Neural cell (in vitro differentiated cells): ENCODE data around the gene P2RX2. TPM values are rescaled to one million over a fixed set of nuclear protein-coding genes. Genes with fewer than 3 reads are reported as not detected.

Experiments used
- H2AFZ ChIP-seq: fragments of 200-600, 300-800 bp; sonication (generic), shearing (Covaris generic); 2 replicates; pipeline ENCODE4 v1.6.0; 2014; ENCODE audit warnings: low read depth, mild to moderate bottlenecking, antibody characterized with exemption, low read length, moderate library complexity
- H3F3A ChIP-seq: fragments of 200-600 bp; shearing (Covaris generic); 2 replicates; pipeline ENCODE4 v1.6.1; 2016; ENCODE audit warnings: mild to moderate bottlenecking, moderate library complexity, mixed read lengths, antibody characterized with exemption, low read length; ENCODE audit not compliant: insufficient read depth, poor library complexity, severe bottlenecking
- H3K27ac ChIP-seq: fragments of 200-600, 300-800 bp; sonication (generic), shearing (Covaris generic); 2 replicates; pipeline ENCODE4 v1.5.1; 2014; ENCODE audit warnings: mild to moderate bottlenecking, low read length, moderate library complexity
- H3K27me3 ChIP-seq: fragments of 300-800, 200-600 bp; sonication (generic), shearing (Covaris generic); 2 replicates; pipeline ENCODE4 v1.6.0; 2014; ENCODE audit warnings: mild to moderate bottlenecking, low read depth, low read length, moderate library complexity; ENCODE audit not compliant: insufficient read depth
- H3K36me3 ChIP-seq: fragments of 300-800, 200-600 bp; sonication (generic), shearing (Covaris generic); 2 replicates; pipeline ENCODE4 v1.5.1; 2014; ENCODE audit warnings: mild to moderate bottlenecking, antibody characterized with exemption, low read length, moderate library complexity; ENCODE audit not compliant: insufficient read depth
- H3K4me2 ChIP-seq: fragments of 300-800, 200-600 bp; sonication (generic), shearing (Covaris generic); 2 replicates; pipeline ENCODE4 v1.6.0; 2014; ENCODE audit warnings: mild to moderate bottlenecking, low read length
- H3K4me3 ChIP-seq: fragments of 300-800, 200-600 bp; sonication (generic), shearing (Covaris generic); 2 replicates; pipeline ENCODE4 v1.5.1; 2014; ENCODE audit warnings: mild to moderate bottlenecking, low read length, moderate library complexity
- H3K79me2 ChIP-seq: fragments of 200-600 bp; shearing (Covaris generic); replicated peaks from 2 replicates; pipeline ENCODE4 v1.6.0; 2014; ENCODE audit warnings: mild to moderate bottlenecking, low read length, moderate library complexity; ENCODE audit not compliant: insufficient read depth
- H3K9ac ChIP-seq: fragments of 300-800, 200-600 bp; sonication (generic), shearing (Covaris generic); 2 replicates; pipeline ENCODE4 v1.6.1; 2016; ENCODE audit warnings: mild to moderate bottlenecking, low read length, mixed read lengths
- H3K9me2 ChIP-seq: fragments of 200-600 bp; shearing (Covaris generic); 2 replicates; pipeline ENCODE4 v1.6.1; 2016; ENCODE audit warnings: mild to moderate bottlenecking, low read length, mixed read lengths; ENCODE audit not compliant: insufficient read depth
- H3K9me3 ChIP-seq: fragments of 200-600, 300-800 bp; sonication (generic), shearing (Covaris generic); 2 replicates; pipeline ENCODE4 v1.6.1; 2016; ENCODE audit warnings: mild to moderate bottlenecking, mixed run types, low read length, moderate library complexity, mixed read lengths
- H4K20me1 ChIP-seq: fragments of 200-600 bp; shearing (Covaris generic); 2 replicates; pipeline ENCODE4 v1.6.1; 2016; ENCODE audit warnings: mild to moderate bottlenecking, mixed run types; ENCODE audit not compliant: insufficient read depth
- EP300 ChIP-seq: fragments of 450-650 bp; conservative IDR thresholded peaks from 2 replicates; pipeline ENCODE4 v1.6.1; 2014; ENCODE audit warnings: antibody characterized with exemption, mild to moderate bottlenecking, moderate library complexity; ENCODE audit not compliant: poor library complexity, severe bottlenecking
- EZH2 ChIP-seq: fragments of 200-600, 300-800 bp; shearing (Covaris generic), sonication (generic); IDR thresholded peaks from 2 replicates; pipeline ENCODE4 v1.6.1; 2014; ENCODE audit warnings: antibody characterized with exemption, low read length, borderline replicate concordance, mild to moderate bottlenecking; ENCODE audit not compliant: insufficient read depth, poor library complexity, severe bottlenecking
- MXI1 ChIP-seq: fragments of 450-650 bp; conservative IDR thresholded peaks from 2 replicates; pipeline ENCODE4 v1.6.1; 2014; ENCODE audit warnings: antibody characterized with exemption, mild to moderate bottlenecking; ENCODE audit not compliant: poor library complexity, severe bottlenecking
- POLR2AphosphoS5 ChIP-seq: IDR thresholded peaks from 2 replicates; pipeline ENCODE4 v1.6.1; 2012
- RAD21 ChIP-seq: fragments of 450-650 bp; conservative IDR thresholded peaks from 2 replicates; pipeline ENCODE4 v1.6.1; 2014; ENCODE audit warnings: antibody characterized with exemption, mild to moderate bottlenecking, moderate library complexity
- SMC3 ChIP-seq: fragments of 450-650 bp; conservative IDR thresholded peaks from 2 replicates; pipeline ENCODE4 v1.6.1; 2014; ENCODE audit warnings: antibody characterized with exemption, mild to moderate bottlenecking, moderate library complexity; ENCODE audit not compliant: poor library complexity
- TAF1 ChIP-seq: IDR thresholded peaks from 2 replicates; pipeline ENCODE4 v1.6.1; 2012; ENCODE audit warnings: low read depth
- polyA plus RNA-seq: library from polyadenylated mRNA; depleted of rRNA; stranded (reverse); fragments of >200 nt; gene quantifications from 2 replicates; pipeline ENCODE4 v1.2.3, GENCODE V29; 2014
- TF ChIP-seq, protein P1 (sequence below): fragments of 450-650 bp; IDR thresholded peaks from 2 replicates; pipeline ENCODE4 v1.5.1; 2014; ENCODE audit warnings: antibody characterized with exemption, mild to moderate bottlenecking, moderate library complexity; ENCODE audit not compliant: poor library complexity, severe bottlenecking
- TF ChIP-seq, protein P2 (sequence below): IDR thresholded peaks from 2 replicates; pipeline ENCODE4 v1.6.1; 2012; ENCODE audit warnings: borderline replicate concordance

Gene P2RX2
- polyA plus RNA-seq, 1 donor from 2014 or later, result not detected

DNA sequence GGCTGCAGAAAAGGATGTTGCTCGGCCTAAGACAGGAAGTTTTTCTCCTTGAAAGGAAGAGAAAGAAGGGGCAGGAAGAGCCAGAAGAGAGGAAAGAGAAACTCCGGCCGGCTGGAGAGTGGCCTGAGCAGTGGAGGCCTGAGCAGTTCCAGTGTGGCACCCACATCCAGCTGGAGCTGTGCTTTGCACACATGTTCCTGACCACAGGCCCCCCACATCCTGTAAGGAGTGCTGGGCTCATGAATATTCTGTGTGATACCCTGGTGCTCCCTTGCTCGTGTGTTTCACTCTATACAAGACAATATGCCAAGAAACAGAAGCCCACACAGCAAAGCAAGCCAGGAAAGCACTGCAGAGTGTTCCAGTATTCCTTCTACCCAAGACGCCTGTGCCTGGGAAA, 41.5 kb downstream of the P2RX2 start:
- H3K79me2 ChIP-seq, result no peaks in the 10 kb centered on the region
- TF ChIP-seq TAF1 (no peak), RAD21 (no peak), EZH2 (no peak), SMC3 (no peak), POLR2AphosphoS5 (no peak), EP300 (no peak), MXI1 (no peak)
- TF ChIP-seq, protein P1, sequence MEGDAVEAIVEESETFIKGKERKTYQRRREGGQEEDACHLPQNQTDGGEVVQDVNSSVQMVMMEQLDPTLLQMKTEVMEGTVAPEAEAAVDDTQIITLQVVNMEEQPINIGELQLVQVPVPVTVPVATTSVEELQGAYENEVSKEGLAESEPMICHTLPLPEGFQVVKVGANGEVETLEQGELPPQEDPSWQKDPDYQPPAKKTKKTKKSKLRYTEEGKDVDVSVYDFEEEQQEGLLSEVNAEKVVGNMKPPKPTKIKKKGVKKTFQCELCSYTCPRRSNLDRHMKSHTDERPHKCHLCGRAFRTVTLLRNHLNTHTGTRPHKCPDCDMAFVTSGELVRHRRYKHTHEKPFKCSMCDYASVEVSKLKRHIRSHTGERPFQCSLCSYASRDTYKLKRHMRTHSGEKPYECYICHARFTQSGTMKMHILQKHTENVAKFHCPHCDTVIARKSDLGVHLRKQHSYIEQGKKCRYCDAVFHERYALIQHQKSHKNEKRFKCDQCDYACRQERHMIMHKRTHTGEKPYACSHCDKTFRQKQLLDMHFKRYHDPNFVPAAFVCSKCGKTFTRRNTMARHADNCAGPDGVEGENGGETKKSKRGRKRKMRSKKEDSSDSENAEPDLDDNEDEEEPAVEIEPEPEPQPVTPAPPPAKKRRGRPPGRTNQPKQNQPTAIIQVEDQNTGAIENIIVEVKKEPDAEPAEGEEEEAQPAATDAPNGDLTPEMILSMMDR, result no peak
- TF ChIP-seq, protein P2, sequence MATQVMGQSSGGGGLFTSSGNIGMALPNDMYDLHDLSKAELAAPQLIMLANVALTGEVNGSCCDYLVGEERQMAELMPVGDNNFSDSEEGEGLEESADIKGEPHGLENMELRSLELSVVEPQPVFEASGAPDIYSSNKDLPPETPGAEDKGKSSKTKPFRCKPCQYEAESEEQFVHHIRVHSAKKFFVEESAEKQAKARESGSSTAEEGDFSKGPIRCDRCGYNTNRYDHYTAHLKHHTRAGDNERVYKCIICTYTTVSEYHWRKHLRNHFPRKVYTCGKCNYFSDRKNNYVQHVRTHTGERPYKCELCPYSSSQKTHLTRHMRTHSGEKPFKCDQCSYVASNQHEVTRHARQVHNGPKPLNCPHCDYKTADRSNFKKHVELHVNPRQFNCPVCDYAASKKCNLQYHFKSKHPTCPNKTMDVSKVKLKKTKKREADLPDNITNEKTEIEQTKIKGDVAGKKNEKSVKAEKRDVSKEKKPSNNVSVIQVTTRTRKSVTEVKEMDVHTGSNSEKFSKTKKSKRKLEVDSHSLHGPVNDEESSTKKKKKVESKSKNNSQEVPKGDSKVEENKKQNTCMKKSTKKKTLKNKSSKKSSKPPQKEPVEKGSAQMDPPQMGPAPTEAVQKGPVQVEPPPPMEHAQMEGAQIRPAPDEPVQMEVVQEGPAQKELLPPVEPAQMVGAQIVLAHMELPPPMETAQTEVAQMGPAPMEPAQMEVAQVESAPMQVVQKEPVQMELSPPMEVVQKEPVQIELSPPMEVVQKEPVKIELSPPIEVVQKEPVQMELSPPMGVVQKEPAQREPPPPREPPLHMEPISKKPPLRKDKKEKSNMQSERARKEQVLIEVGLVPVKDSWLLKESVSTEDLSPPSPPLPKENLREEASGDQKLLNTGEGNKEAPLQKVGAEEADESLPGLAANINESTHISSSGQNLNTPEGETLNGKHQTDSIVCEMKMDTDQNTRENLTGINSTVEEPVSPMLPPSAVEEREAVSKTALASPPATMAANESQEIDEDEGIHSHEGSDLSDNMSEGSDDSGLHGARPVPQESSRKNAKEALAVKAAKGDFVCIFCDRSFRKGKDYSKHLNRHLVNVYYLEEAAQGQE, result no peak
- no peaks in the 10 kb centered on the region for H3K9me2 ChIP-seq
- no peak overlapping the region for H3K27ac ChIP-seq
- H3K4me3 ChIP-seq, result no peak overlapping the region
- H3K9me3 ChIP-seq, result no peaks in the 10 kb centered on the region
- no peak overlapping the region for H3K9ac ChIP-seq
- H3K4me2 ChIP-seq, result no peak overlapping the region
- H3F3A ChIP-seq, result no peaks in the 10 kb centered on the region
- H4K20me1 ChIP-seq, result no peaks in the 10 kb centered on the region
- no peaks in the 10 kb centered on the region for H3K36me3 ChIP-seq
- no peak overlapping the region for H2AFZ ChIP-seq
- no peaks in the 10 kb centered on the region for H3K27me3 ChIP-seq

DNA sequence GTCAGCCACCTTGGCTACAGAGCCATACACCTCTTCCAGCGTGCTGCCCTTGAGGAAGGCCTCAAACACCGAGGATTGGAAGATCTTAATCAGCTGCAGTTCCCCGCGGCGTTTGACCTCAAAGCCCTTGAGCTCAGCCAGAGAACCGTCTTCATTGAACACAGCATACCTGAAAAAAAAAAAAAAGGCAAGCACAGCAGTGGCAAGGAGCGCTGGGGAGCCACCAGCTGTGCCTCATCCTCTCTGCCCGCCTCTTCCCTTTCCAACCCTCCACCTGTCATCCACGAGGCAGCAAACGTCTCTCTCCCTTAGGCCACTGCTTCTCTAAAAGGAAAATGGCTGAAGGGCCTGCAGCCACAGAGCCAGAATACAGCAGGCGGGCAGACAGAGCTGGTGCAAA, 42.4 kb downstream of the P2RX2 start:
- H3K4me2 ChIP-seq, result no peak overlapping the region
- no peaks in the 10 kb centered on the region for H3F3A ChIP-seq
- H2AFZ ChIP-seq, result no peak overlapping the region
- TF ChIP-seq, protein P2, result no peak
- TF ChIP-seq EP300 (no peak), TAF1 (no peak), RAD21 (no peak), EZH2 (no peak), SMC3 (no peak), MXI1 (no peak), POLR2AphosphoS5 (no peak)
- TF ChIP-seq, protein P1, result no peak
- H3K27ac ChIP-seq, result no peak overlapping the region
- no peaks in the 10 kb centered on the region for H3K79me2 ChIP-seq
- H3K36me3 ChIP-seq, result no peaks in the 10 kb centered on the region
- no peak overlapping the region for H3K4me3 ChIP-seq
- H3K9me2 ChIP-seq, result no peaks in the 10 kb centered on the region
- no peak overlapping the region for H3K9ac ChIP-seq
- H4K20me1 ChIP-seq, result no peaks in the 10 kb centered on the region
- no peaks in the 10 kb centered on the region for H3K9me3 ChIP-seq
- no peaks in the 10 kb centered on the region for H3K27me3 ChIP-seq
